GM10248 (cell line): Measurements from ENCODE around the gene ERVH48-1.

Experiments
- CTCF ChIA-PET: fragments of 300-600 bp; sonication (Branson Sonifier 250); formaldehyde crosslinking; extraction: SDS; loops from one replicate; lab custom pipeline; 2021; ENCODE audit warnings: antibody characterized with exemption; lab: Yijun Ruan, JAX
- POLR2A ChIA-PET: fragments of 350-650 bp; sonication (Branson Sonifier 250); formaldehyde crosslinking; extraction: SDS; loops from one replicate; lab custom pipeline; 2020; ENCODE audit warnings: antibody characterized with exemption; lab: Yijun Ruan, JAX
- DNase-seq: peaks from one replicate; pipeline ENCODE4 v3.0.0; 2012; ENCODE audit errors: extremely low spot score
- CTCF ChIP-seq: IDR thresholded peaks from 2 replicates; pipeline ENCODE4 v1.5.1; 2012; ENCODE audit warnings: mild to moderate bottlenecking, low read depth; ENCODE audit errors: extremely low read depth, missing control alignments, control extremely low read depth

Gene ERVH48-1

GRCh38 chr21:42873096-42873495 is 52.3 kb downstream of the ERVH48-1 start:
- POLR2A ChIA-PET = no interaction called here
- TF ChIP-seq CTCF = no peak
- CTCF ChIA-PET = no interaction called here
- DNase-seq = no peak

GRCh38 chr21:42868196-42868595 is 57.2 kb downstream of the ERVH48-1 start:
- POLR2A ChIA-PET = no interaction called here
- TF ChIP-seq CTCF = no peak
- CTCF ChIA-PET = no interaction called here

More at GRCh38 chr21:42868196-42868595, 57.2 kb downstream of the ERVH48-1 start:
- DNase-seq = no peak
